ENCODE results near the gene SPEF1. TPM values are rescaled to one million over a fixed set of nuclear protein-coding genes. Genes with fewer than 3 reads are reported as not detected.
"Not testable (repeated sequence)": the region's sequence is repeated elsewhere in the genome, so short reads cannot be mapped to it uniquely, and the experiment has no call there.

Gene SPEF1
- total RNA-seq, 2 experiments from 2014 or later = not detected

GRCh38 chr20:3795511-3796468 lies 14.5 kb upstream of the SPEF1 start, which contains the start of gene CDC25B:
Gene CDC25B (plus strand): TSS chr20:3796310. CDS start chr20:3796532, 222 bp downstream.
- intact Hi-C loops (cut with DNase I, micrococcal nuclease) = loop anchor here (1.0 kb wide), 2 partner anchors 8 to 25 kb away; partner anchors contain the start of gene AP5S1 (in 1 of the 2)
- no peaks in the 10 kb centered on the region for H3K27me3 Mint-ChIP-seq
- peak; percentile 81 for ATAC-seq (ENCODE audit: poor library complexity)
- no peaks in the 10 kb centered on the region for H3K9me3 ChIP-seq (ENCODE audit: control insufficient read depth in 1 of 2, insufficient read depth in 1 of 2, low read length in 2 of 2)
- ChIA-PET POLR2A (interaction anchor here (1.1 to 3.0 kb wide), 9 partner anchors 9 to 137 kb away, joined by 3 to 35 read pairs (median 9); partner anchors contain the start of genes ADISSP, AP5S1 and CENPB), CTCF (interaction anchor here (0.6 to 2.8 kb wide), 10 partner anchors 9 to 289 kb away, joined by 3 to 32 read pairs (median 4); partner anchors contain the start of genes ADISSP, AP5S1 and CENPB)
- H3K4me1 Mint-ChIP-seq (ENCODE audit: low read depth) = peaks cover 45% of the 10 kb centered on the region
- peak; percentile 58 for TF ChIP-seq CTCF (IDR thresholded peaks at IDR 0.05)
- H3K9me3 Mint-ChIP-seq = no peaks in the 10 kb centered on the region
- peaks cover 23% of the 10 kb centered on the region for H3K36me3 ChIP-seq (ENCODE audit: insufficient read depth, low read length)
- peaks cover 48% of the 10 kb centered on the region for H3K36me3 Mint-ChIP-seq (ENCODE audit: low read depth)
- peak; percentile 82 to 95 (median 89) for DNase-seq
- H3K27ac Mint-ChIP-seq = peak within 1 kb of the TSS; percentile 95
- no peaks in the 10 kb centered on the region for H3K27me3 ChIP-seq (ENCODE audit: control insufficient read depth in 1 of 2, insufficient read depth in 2 of 2, low read length in 2 of 2)
- H3K27ac ChIP-seq (ENCODE audit: low read depth in 1 of 2, low read length in 2 of 2) = peak within 1 kb of the TSS; percentile 90 to 95
- peak within 1 kb of the TSS; percentile 100 for H3K4me3 Mint-ChIP-seq
- H3K4me1 ChIP-seq (ENCODE audit: insufficient read depth, low read length) = peaks cover 50% of the 10 kb centered on the region
- peak within 1 kb of the TSS; percentile 96 for H3K4me3 ChIP-seq (ENCODE audit: low read length)

GRCh38 chr20:3794701-3795420 lies 13.6 kb upstream of the SPEF1 start:
- H3K9me3 ChIP-seq (ENCODE audit: control insufficient read depth in 1 of 2, insufficient read depth in 1 of 2, low read length in 2 of 2) = no peaks in the 10 kb centered on the region
- H3K27me3 Mint-ChIP-seq = no peaks in the 10 kb centered on the region
- H3K4me1 Mint-ChIP-seq (ENCODE audit: low read depth) = peaks cover 37% of the 10 kb centered on the region
- peaks cover 40% of the 10 kb centered on the region for H3K4me1 ChIP-seq (ENCODE audit: insufficient read depth, low read length)
- H3K27me3 ChIP-seq (ENCODE audit: control insufficient read depth in 1 of 2, insufficient read depth in 2 of 2, low read length in 2 of 2) = no peaks in the 10 kb centered on the region
- DNase-seq (no peak), ATAC-seq (ENCODE audit: poor library complexity) (no peak)
- CTCF ChIA-PET = interaction anchor here (1.9 to 2.8 kb wide), 3 partner anchors 8 to 27 kb away, joined by 5 to 32 read pairs (median 16); partner anchors contain the start of genes ADISSP, AP5S1 and CENPB
- no peak for TF ChIP-seq CTCF (IDR thresholded peaks at IDR 0.05)
- H3K4me3 Mint-ChIP-seq = peak overlapping the region; percentile 96
- peak overlapping the region; percentile 96 for H3K4me3 ChIP-seq (ENCODE audit: low read length)
- intact Hi-C loops (cut with DNase I, micrococcal nuclease) = loop anchor here in 1 of 2 experiments (1.0 kb wide), 1 partner anchor 25 kb away; the partner anchor contains the start of gene AP5S1
- H3K36me3 Mint-ChIP-seq (ENCODE audit: low read depth) = peaks cover 39% of the 10 kb centered on the region
- peak overlapping the region; percentile 90 to 95 for H3K27ac ChIP-seq (ENCODE audit: low read depth in 1 of 2, low read length in 2 of 2)
- H3K36me3 ChIP-seq (ENCODE audit: insufficient read depth, low read length) = peaks cover 14% of the 10 kb centered on the region
- H3K27ac Mint-ChIP-seq = peak overlapping the region; percentile 94
- POLR2A ChIA-PET = interaction anchor here (1.2 to 3.0 kb wide), 6 partner anchors 8 to 138 kb away, joined by 3 to 35 read pairs (median 20); partner anchors contain the start of genes ADISSP, AP5S1 and CENPB
- H3K9me3 Mint-ChIP-seq = no peaks in the 10 kb centered on the region

- H3K27ac Mint-ChIP-seq = not testable (repeated sequence)
- ChIA-PET CTCF (interaction anchor here (2.4 to 2.8 kb wide), 2 partner anchors 8 to 26 kb away, joined by 16 to 32 read pairs; partner anchors contain the start of genes AP5S1 and CENPB), POLR2A (interaction anchor here (2.0 to 3.0 kb wide), 3 partner anchors 17 to 26 kb away, joined by 4 to 35 read pairs (median 34); partner anchors contain the start of gene AP5S1)
Measured at GRCh38 chr20:3794168-3794567, 12.9 kb upstream of the SPEF1 start.

GRCh38 chr20:3789201-3789600 lies 8.0 kb upstream of the SPEF1 start:
- H3K4me3 ChIP-seq (ENCODE audit: low read length); H3K27ac ChIP-seq (ENCODE audit: low read depth in 1 of 2, low read length in 2 of 2); ATAC-seq (ENCODE audit: poor library complexity); H3K36me3 Mint-ChIP-seq (ENCODE audit: low read depth); H3K36me3 ChIP-seq (ENCODE audit: insufficient read depth, low read length); H3K27me3 Mint-ChIP-seq; H3K27me3 ChIP-seq (ENCODE audit: control insufficient read depth in 1 of 2, insufficient read depth in 2 of 2, low read length in 2 of 2); intact Hi-C loops (cut with DNase I, micrococcal nuclease); H3K9me3 ChIP-seq (ENCODE audit: control insufficient read depth in 1 of 2, insufficient read depth in 1 of 2, low read length in 2 of 2); DNase-seq; H3K4me3 Mint-ChIP-seq; H3K9me3 Mint-ChIP-seq: not testable (repeated sequence)
- CTCF ChIA-PET = interaction anchor here (1.5 to 4.3 kb wide), 2 partner anchors 31 to 66 kb away, joined by 5 to 59 read pairs; partner anchors contain the start of gene AP5S1
- H3K4me1 Mint-ChIP-seq (ENCODE audit: low read depth) = peaks cover 30% of the 10 kb centered on the region
- POLR2A ChIA-PET = interaction anchor here (8.5 kb wide), 1 partner anchor 25 kb away, joined by 89 read pairs; no protein-coding TSS in a partner anchor
- H3K4me1 ChIP-seq (ENCODE audit: insufficient read depth, low read length) = peaks cover 32% of the 10 kb centered on the region
- peak overlapping the region; percentile 37 for H3K27ac Mint-ChIP-seq

More at GRCh38 chr20:3794168-3794567, 12.9 kb upstream of the SPEF1 start:
- H3K9me3 Mint-ChIP-seq; H3K9me3 ChIP-seq (ENCODE audit: control insufficient read depth in 1 of 2, insufficient read depth in 1 of 2, low read length in 2 of 2); H3K27me3 Mint-ChIP-seq; H3K36me3 ChIP-seq (ENCODE audit: insufficient read depth, low read length); H3K4me3 ChIP-seq (ENCODE audit: low read length); H3K27me3 ChIP-seq (ENCODE audit: control insufficient read depth in 1 of 2, insufficient read depth in 2 of 2, low read length in 2 of 2); H3K27ac ChIP-seq (ENCODE audit: low read depth in 1 of 2, low read length in 2 of 2); ATAC-seq (ENCODE audit: poor library complexity); intact Hi-C loops (cut with DNase I, micrococcal nuclease); DNase-seq: not testable (repeated sequence)
- peaks cover 30% of the 10 kb centered on the region for H3K4me1 Mint-ChIP-seq (ENCODE audit: low read depth)
- peaks cover 33% of the 10 kb centered on the region for H3K4me1 ChIP-seq (ENCODE audit: insufficient read depth, low read length)
- H3K36me3 Mint-ChIP-seq (ENCODE audit: low read depth) = peaks cover 34% of the 10 kb centered on the region
- peak overlapping the region; percentile 20 for H3K4me3 Mint-ChIP-seq
